ENCODE results near the gene MIGA2.
"Not testable (repeated sequence)": the region's sequence is repeated elsewhere in the genome, so short reads cannot be mapped to it uniquely, and the experiment has no call there.

Gene MIGA2

GRCh38 chr9:129011761-129012181 is 24.7 kb upstream of the MIGA2 start:
- no peak for DNase-seq (ENCODE audit: low read depth)

GRCh38 chr9:129012343-129012742 is 24.1 kb upstream of the MIGA2 start:
- no peak for DNase-seq (ENCODE audit: low read depth)

DNA sequence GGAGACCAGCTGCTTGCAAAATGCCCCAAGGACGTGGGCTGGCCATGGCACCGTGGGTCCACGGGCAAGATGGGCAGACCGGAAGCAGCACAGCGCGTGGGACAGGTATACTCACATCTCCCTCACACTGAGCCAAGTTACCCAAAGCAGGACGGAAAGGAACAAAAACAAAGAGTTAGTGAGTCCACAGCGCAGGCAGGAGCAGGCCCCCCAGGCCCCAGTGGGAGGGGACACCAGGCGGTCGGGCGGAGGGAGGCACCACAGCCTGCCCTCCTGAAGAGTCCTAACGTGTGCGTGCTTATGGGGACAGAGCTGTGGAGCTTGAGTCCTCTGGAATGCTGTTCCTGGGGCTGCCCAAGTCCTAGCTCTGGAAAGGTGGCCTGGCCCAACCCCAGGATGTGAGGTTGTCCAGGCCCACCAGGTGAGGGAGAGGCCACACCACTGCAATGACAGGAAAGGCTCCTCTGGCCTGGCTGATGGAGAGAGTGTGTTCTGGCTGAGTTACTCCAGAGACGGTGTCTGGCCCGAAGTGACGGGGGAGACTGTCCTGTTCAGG is 23.5 kb upstream of the MIGA2 start:
- DNase-seq (ENCODE audit: low read depth), result no peak

- no peak for DNase-seq (ENCODE audit: low read depth)
These were observed 22.8 kb upstream of the MIGA2 start for GRCh38 chr9:129013674-129014073.

- DNase-seq (ENCODE audit: low read depth), result no peak
These were observed 22.3 kb upstream of the MIGA2 start for GRCh38 chr9:129014124-129014523.

GRCh38 chr9:129014608-129015007 is 21.8 kb upstream of the MIGA2 start:
- no peak for DNase-seq (ENCODE audit: low read depth)

DNA sequence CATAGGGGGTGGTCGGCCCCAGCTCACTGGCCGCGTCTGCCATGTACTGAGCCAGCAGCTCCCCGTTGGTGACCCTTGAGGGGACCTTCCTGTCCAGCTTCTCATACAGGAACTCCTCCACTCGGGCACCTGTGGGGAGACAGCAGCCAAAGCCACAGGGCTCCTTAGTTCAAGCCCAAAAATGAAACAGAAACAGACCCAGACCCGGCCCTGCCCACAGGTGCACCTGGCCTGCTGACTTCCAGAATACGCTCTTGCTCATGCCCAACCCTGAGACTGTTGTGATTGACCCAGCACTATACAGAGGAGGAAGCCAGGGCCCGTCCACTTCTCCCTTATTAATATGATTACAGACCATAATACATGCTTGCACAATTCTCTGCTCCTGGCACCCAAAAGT is 15.3 kb upstream of the MIGA2 start:
- DNase-seq (ENCODE audit: low read depth), result no peak

DNA sequence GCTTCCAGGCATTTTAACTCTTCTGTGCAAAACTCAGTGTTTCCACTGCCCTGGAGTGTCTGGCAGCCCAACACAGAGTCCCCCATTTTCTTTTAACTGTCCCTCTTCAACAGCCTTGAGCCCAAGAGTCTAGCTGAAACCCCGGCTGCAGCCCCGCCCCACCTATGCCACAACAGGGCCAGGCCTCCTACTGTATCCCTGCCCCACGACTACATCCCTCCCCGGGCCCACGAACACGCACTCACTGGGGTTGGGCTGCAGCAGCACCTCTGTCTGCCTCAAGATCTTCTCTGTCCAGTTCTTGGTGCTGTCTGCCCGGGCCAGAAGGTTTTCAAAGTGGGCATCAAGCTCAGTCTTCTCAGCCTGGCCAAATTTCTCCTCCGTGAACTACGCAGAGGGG is 14.4 kb upstream of the MIGA2 start:
- DNase-seq (ENCODE audit: low read depth), result no peak

DNA sequence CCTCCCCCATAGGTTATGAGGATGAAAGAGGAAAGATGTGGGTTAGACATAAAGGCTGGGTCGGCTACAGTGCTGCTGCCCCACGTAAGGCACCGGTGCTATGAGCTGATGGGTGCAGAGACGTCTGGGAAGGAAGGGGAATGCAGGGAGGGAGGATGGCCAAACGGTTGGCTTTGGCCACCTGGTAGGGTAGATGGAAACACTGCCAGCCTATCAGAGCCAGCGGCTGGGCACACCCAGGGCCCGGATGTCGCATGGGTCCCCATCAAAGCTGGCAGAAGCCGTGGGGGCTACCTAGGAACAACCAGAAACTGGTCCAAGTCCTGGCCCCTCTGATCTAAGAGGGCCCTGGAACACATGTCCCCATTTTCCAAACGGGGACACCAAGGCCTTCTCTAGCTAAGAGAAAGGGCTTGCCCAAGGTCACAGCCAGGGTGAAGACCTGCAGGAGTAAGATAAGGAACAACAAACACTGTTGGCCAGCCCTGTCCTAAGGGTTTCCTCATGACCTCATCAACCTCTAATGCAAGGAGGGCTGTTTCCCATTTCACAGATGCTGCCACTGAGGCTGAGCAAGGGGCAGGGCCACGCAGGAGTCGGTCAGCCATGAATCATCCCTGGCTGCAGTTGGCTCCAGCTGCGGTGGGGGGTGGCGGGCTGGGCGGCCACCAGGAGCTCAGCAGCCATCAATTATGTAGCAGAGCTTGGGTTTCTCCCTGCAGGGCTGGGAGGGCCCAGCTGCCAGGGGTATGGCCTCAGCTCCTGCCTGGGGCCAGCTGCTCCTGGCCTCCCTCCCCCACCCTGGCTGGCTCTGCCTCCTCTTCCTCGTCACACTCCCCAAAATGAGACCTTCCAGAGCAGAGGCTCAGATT is 13.2 kb upstream of the MIGA2 start:
- peak; percentile 63 for DNase-seq (ENCODE audit: low read depth)

GRCh38 chr9:129023908-129024233 is 12.6 kb upstream of the MIGA2 start:
- no peak for DNase-seq (ENCODE audit: low read depth)

- DNase-seq (ENCODE audit: low read depth), result no peak
These were observed 9.8 kb upstream of the MIGA2 start for GRCh38 chr9:129026442-129027223.

GRCh38 chr9:129027224-129027684 is 9.2 kb upstream of the MIGA2 start:
- peak; percentile 28 for DNase-seq (ENCODE audit: low read depth)

GRCh38 chr9:129027685-129028191 is 8.7 kb upstream of the MIGA2 start:
- peak; percentile 63 for DNase-seq (ENCODE audit: low read depth)

- DNase-seq (ENCODE audit: low read depth), result peak; percentile 92
These were observed 8.0 kb upstream of the MIGA2 start, which contains the start of gene SH3GLB2 for GRCh38 chr9:129028192-129028966. Gene SH3GLB2 (minus strand): TSS chr9:129028331. CDS start chr9:129028154, 177 bp downstream.

DNA sequence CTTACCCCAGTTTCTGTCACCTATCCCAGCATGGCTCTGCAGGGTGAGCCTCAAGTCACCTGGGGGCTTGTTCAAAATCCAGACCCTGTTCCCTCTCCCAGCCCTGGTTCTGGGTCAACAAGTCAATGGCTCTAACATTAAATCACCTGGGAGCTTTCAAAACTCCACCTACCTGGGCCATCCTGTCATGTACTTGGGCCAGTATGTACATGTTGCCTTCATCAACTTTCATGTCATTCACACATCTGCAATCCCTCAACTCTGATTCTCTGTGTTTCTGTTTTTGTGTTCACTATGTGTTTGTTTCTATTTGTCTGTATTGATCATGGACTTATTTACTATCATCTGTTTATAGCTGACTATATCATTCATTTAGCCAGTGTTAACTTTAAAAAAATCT is 6.2 kb upstream of the MIGA2 start:
- DNase-seq (ENCODE audit: low read depth), result no peak

DNA sequence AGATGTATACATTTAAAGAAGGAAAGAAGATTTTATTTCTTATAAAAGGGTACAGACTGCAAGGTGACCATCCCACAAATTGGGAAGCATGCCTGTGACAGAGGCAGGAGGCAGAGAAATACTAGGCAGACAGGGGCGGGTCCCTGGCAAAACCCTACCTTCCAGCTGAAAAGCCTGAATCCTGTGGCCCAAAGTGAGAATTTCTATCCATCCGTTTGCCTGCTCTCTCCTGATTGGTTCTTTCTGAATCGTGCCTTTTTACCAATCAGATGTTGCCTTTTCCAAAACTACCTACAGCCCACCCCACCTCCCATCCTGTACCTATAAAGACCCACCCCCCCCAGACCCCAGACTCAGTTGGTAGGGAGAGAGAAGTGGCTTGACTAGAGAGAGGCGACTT is 4.9 kb upstream of the MIGA2 start:
- DNase-seq (ENCODE audit: low read depth), result no peak

DNA sequence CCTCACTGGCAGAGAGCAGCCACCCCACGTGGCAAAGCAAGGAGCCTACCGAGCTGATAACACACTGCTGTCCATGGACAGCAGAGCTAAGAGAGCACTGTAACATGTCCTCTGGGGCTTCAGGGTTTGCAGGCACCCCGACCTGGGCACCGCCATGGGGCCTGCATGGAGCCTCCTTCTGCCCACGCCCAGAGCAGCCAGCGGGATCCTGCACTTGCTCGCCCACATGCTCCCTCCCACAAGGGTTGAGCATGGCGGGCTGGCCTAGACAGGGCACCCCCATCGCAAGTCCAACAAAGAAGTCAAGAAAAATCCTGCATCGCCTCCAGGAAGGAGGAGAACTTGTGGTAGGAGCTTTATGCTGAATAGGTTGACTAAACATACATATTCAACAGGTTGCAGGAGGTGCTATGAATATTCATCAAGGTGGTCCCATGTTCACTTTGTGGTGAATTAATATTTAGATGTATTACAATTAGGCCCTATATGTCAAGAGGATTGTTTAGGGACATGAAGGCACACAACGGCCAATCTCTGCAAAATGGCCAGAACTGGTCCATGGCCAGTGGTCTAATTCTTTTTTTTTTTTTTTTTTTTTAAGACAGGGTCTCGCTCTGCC is 3.8 kb upstream of the MIGA2 start:
- DNase-seq (ENCODE audit: low read depth), result no peak

GRCh38 chr9:129033216-129033615 is 3.2 kb upstream of the MIGA2 start:
- DNase-seq (ENCODE audit: low read depth), result no peak

- DNase-seq (ENCODE audit: low read depth), result not testable (repeated sequence)
These were observed 588 bp upstream of the MIGA2 start for GRCh38 chr9:129035838-129036237.

- peak; percentile 23 for DNase-seq (ENCODE audit: low read depth)
These were observed 719 bp downstream of the MIGA2 start for GRCh38 chr9:129036923-129037766.

DNA sequence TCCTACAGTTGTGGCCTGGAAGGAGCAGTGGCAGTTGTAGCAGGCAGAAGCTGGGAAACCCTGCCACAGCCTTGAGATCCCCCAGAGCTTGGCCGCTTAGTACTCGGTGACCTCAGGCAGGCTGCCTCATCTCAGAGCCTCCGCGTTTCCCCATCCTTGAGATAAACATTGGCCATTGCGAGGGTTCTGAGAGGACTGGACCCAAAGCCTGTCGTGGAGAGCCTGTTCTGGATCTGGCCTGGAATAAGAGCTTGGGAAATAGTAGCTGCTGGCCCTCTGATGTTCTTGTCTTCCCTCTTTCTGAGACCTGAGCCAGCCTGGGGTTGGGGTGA is 1.3 kb downstream of the MIGA2 start:
- DNase-seq (ENCODE audit: low read depth), result no peak

All from ELR (cell line).